H1 (cell line): ENCODE results near the gene MYH11. TPM values are rescaled to one million over a fixed set of nuclear protein-coding genes. Genes with fewer than 3 reads are reported as not detected.

ENCODE experiments used
- CTCF ChIA-PET: fragments of 300-600 bp; sonication (Branson Sonifier 250); formaldehyde crosslinking; loops from one replicate; lab custom pipeline; 2021; ENCODE audit not compliant: partially characterized antibody; lab: Charles Lee
- POLR2A ChIA-PET: fragments of 300-600 bp; sonication (Branson Sonifier 250); formaldehyde crosslinking; loops from one replicate; lab custom pipeline; 2021; ENCODE audit warnings: inconsistent platforms; ENCODE audit not compliant: partially characterized antibody; lab: Charles Lee
- DNase-seq, 2 experiments: peaks; one replicate each; pipeline versions ENCODE4 v3.0.0 to v3.0.0-alpha.2; 2010 to 2022; ENCODE audit warnings: low spot score in 2 of 2, low read depth in 1 of 2, mixed read lengths in 1 of 2
- FAIRE-seq: peaks from 2 replicates; lab custom pipeline; 2011; peaks lifted over from hg19 to GRCh38; lab: Jason Lieb, UNC
- H2AFZ ChIP-seq: 2 replicates; pipeline ENCODE4 v1.8.1; 2012; ENCODE audit warnings: low read length, inconsistent platforms
- H2AK5ac ChIP-seq: 2 replicates; pipeline ENCODE4 v1.6.1; 2013; ENCODE audit warnings: low read depth, low read length
- H2BK120ac ChIP-seq: replicated peaks from 2 replicates; pipeline ENCODE3; 2013; ENCODE audit warnings: low read depth, low read length, inconsistent platforms
- H2BK12ac ChIP-seq: 2 replicates; pipeline ENCODE4 v1.6.1; 2013; ENCODE audit warnings: low read depth, low read length
- H2BK15ac ChIP-seq: 2 replicates; pipeline ENCODE4 v1.6.1; 2013; ENCODE audit warnings: low read length
- H2BK20ac ChIP-seq: 2 replicates; pipeline ENCODE4 v1.6.1; 2013; ENCODE audit warnings: low read length
- H2BK5ac ChIP-seq: 2 replicates; pipeline ENCODE4 v1.6.1; 2013; ENCODE audit warnings: low read depth, low read length
- H3K14ac ChIP-seq: 2 replicates; pipeline ENCODE4 v1.6.1; 2013; ENCODE audit warnings: inconsistent platforms; ENCODE audit not compliant: insufficient read length
- H3K18ac ChIP-seq: 2 replicates; pipeline ENCODE4 v1.6.1; 2013; ENCODE audit warnings: low read length; ENCODE audit errors: extremely low read depth
- H3K23ac ChIP-seq: 2 replicates; pipeline ENCODE4 v1.6.1; 2013; ENCODE audit warnings: inconsistent platforms; ENCODE audit not compliant: insufficient read length
- H3K23me2 ChIP-seq: 2 replicates; pipeline ENCODE4 v1.6.1; 2013; ENCODE audit warnings: low read depth, low read length
- H3K27ac ChIP-seq: 2 replicates; pipeline ENCODE4 v1.6.1; 2011; ENCODE audit warnings: low read depth, low read length, inconsistent platforms
- H3K27me3 ChIP-seq, 4 experiments: replicated peaks in 1 of 4; 1 replicate in 1 of 4; 2 replicates in 3 of 4; pipeline versions ENCODE4 v1.6.1 to v1.8.1; 2011 to 2013; ENCODE audit warnings: low read length in 3 of 4, mild to moderate bottlenecking in 3 of 4, inconsistent platforms in 2 of 4, mixed read lengths in 2 of 4, moderate library complexity in 1 of 4; ENCODE audit not compliant: control insufficient read depth in 3 of 4, insufficient read depth in 3 of 4; ENCODE audit errors: extremely low read depth in 1 of 4
- H3K36me3 ChIP-seq, 4 experiments: 2 replicates each; pipeline versions ENCODE4 v1.6.1 to v1.8.1; 2011 to 2013; ENCODE audit warnings: mild to moderate bottlenecking in 4 of 4, low read length in 3 of 4, moderate library complexity in 2 of 4, control low read depth in 1 of 4, inconsistent platforms in 1 of 4; ENCODE audit not compliant: insufficient read depth in 4 of 4, control insufficient read depth in 2 of 4
- H3K4ac ChIP-seq: replicated peaks from 2 replicates; pipeline ENCODE3; 2013; ENCODE audit warnings: low read length, low read depth, mixed read lengths, inconsistent platforms; ENCODE audit not compliant: insufficient read length
- H3K4me1 ChIP-seq, 4 experiments: replicated peaks in 1 of 4; 1 replicate in 1 of 4; 2 replicates in 3 of 4; pipeline versions ENCODE4 v1.6.1 to v1.8.1; 2011 to 2013; ENCODE audit warnings: low read length in 3 of 4, inconsistent platforms in 2 of 4, mixed read lengths in 1 of 4; ENCODE audit not compliant: insufficient read depth in 4 of 4, control insufficient read depth in 3 of 4
- H3K4me2 ChIP-seq, 2 experiments: 2 replicates each; pipeline versions ENCODE4 v1.6.1 to v1.8.1; 2011 to 2013; ENCODE audit warnings: low read depth in 2 of 2, low read length in 2 of 2, control low read depth in 1 of 2, inconsistent platforms in 1 of 2, mild to moderate bottlenecking in 1 of 2; ENCODE audit not compliant: insufficient read depth in 1 of 2
- H3K4me3 ChIP-seq, 4 experiments: fragments of 200-600, 300-600 bp in 1 of 4; sonication (generic), shearing (Covaris generic), sonication (Bioruptor Twin) in 1 of 4; 2 replicates each; pipeline versions ENCODE4 v1.5.1 to v1.8.1; 2011 to 2016; ENCODE audit warnings: low read length in 4 of 4, low read depth in 3 of 4, control low read depth in 2 of 4, inconsistent platforms in 2 of 4, mild to moderate bottlenecking in 2 of 4, mixed read lengths in 1 of 4, moderate library complexity in 1 of 4; ENCODE audit not compliant: insufficient read depth in 2 of 4; ENCODE audit errors: extremely low read depth in 1 of 4
- H3K56ac ChIP-seq: replicated peaks from 2 replicates; pipeline ENCODE3; 2013; ENCODE audit warnings: low read depth, mild to moderate bottlenecking, mixed read lengths, low read length, inconsistent platforms; ENCODE audit not compliant: insufficient read length
- H3K79me1 ChIP-seq: 2 replicates; pipeline ENCODE4 v1.6.1; 2013; ENCODE audit warnings: low read depth, low read length, control low read depth
- H3K79me2 ChIP-seq, 2 experiments: 2 replicates each; pipeline versions ENCODE4 v1.6.1 to v1.8.1; 2012 to 2013; ENCODE audit warnings: low read length in 2 of 2, mild to moderate bottlenecking in 2 of 2, inconsistent platforms in 1 of 2; ENCODE audit not compliant: insufficient read depth in 2 of 2, control insufficient read depth in 1 of 2
- H3K9ac ChIP-seq, 4 experiments: replicated peaks in 1 of 4; 1 replicate in 1 of 4; 2 replicates in 3 of 4; pipeline versions ENCODE4 v1.6.1 to v1.8.1; 2011 to 2013; ENCODE audit warnings: low read depth in 3 of 4, low read length in 3 of 4, control low read depth in 2 of 4, mild to moderate bottlenecking in 2 of 4, moderate library complexity in 2 of 4, inconsistent platforms in 1 of 4; ENCODE audit errors: extremely low read depth in 1 of 4
- H3K9me3 ChIP-seq, 2 experiments: 2 replicates each; pipeline versions ENCODE4 v1.6.1 to v1.8.1; 2012 to 2013; ENCODE audit warnings: mild to moderate bottlenecking in 2 of 2, moderate library complexity in 2 of 2, control low read depth in 1 of 2, inconsistent platforms in 1 of 2, low read depth in 1 of 2, low read length in 1 of 2, mixed read lengths in 1 of 2; ENCODE audit not compliant: insufficient read depth in 2 of 2
- H4K20me1 ChIP-seq, 2 experiments: replicated peaks in 1 of 2; 2 replicates each; pipeline versions ENCODE3 to v1.8.1; 2011 to 2013; ENCODE audit warnings: inconsistent platforms in 2 of 2, low read length in 2 of 2, mild to moderate bottlenecking in 1 of 2; ENCODE audit not compliant: insufficient read depth in 2 of 2, control insufficient read depth in 1 of 2
- H4K5ac ChIP-seq: 2 replicates; pipeline ENCODE4 v1.6.1; 2013; ENCODE audit warnings: low read length, low read depth, mixed read lengths, inconsistent platforms; ENCODE audit not compliant: insufficient read length
- H4K8ac ChIP-seq: 2 replicates; pipeline ENCODE4 v1.8.0; 2013; ENCODE audit warnings: mild to moderate bottlenecking, moderate library complexity, low read length, inconsistent platforms; ENCODE audit not compliant: insufficient read depth; ENCODE audit errors: extremely low read depth
- H4K91ac ChIP-seq: replicated peaks from 2 replicates; pipeline ENCODE3; 2013; ENCODE audit warnings: low read length, mixed read lengths, inconsistent platforms; ENCODE audit not compliant: insufficient read length
- RAD21 ChIP-seq, 2 experiments: IDR thresholded peaks in 1 of 2; conservative IDR thresholded peaks in 1 of 2; 2 replicates each; pipeline ENCODE4 v1.6.1; 2011; ENCODE audit warnings: low read depth in 2 of 2, low read length in 2 of 2, improper control_type of control experiment in 1 of 2, inconsistent platforms in 1 of 2, mild to moderate bottlenecking in 1 of 2, moderate library complexity in 1 of 2
- TAF7 ChIP-seq: optimal IDR thresholded peaks from 2 replicates; pipeline ENCODE3; 2011; ENCODE audit warnings: low read depth, mild to moderate bottlenecking, inconsistent platforms, low read length, moderate library complexity, borderline replicate concordance
- YY1 ChIP-seq: IDR thresholded peaks from 2 replicates; pipeline ENCODE4 v1.6.1; 2011; ENCODE audit warnings: low read depth, mild to moderate bottlenecking, low read length
- WGBS, 2 experiments: shearing (Covaris generic) in 1 of 2; methylation state at CpG; one replicate each; pipeline versions ENCODE4 v1.1.6 to v1.1.7; 2013 to 2015; ENCODE audit warnings: low lambda C conversion rate in 2 of 2, mixed read lengths in 2 of 2, inconsistent platforms in 1 of 2, low coverage in 1 of 2, missing lambda C conversion rate in 1 of 2; ENCODE audit not compliant: insufficient replicate concordance in 2 of 2, insufficient coverage in 1 of 2, insufficient read length in 1 of 2; ENCODE audit errors: extremely low coverage in 1 of 2, missing lambda C conversion rate in 1 of 2; 5-methylcytosine and 5-hydroxymethylcytosine counted together
- polyA plus RNA-seq, 7 experiments: library from polyadenylated mRNA; depleted of rRNA in 3 of 7; stranded (reverse) in 5 of 7; unstranded in 2 of 7; fragments of >200 nt in 5 of 7; fragments of 200-250 nt in 2 of 7; gene quantifications; 1 replicate in 5 of 7; 2 replicates in 1 of 7; 4 replicates in 1 of 7; pipeline versions ENCODE4 v1.2.1 to v1.2.3, GENCODE V29; 2011 to 2013; ENCODE audit warnings: missing spikeins in 2 of 7, mixed read lengths in 2 of 7
- total RNA-seq: library from RNA; stranded (reverse); fragmentation: NEBNext Ultra II Directional; extraction: Animal tissue kit (Norgen Biotek cat#: 25700); gene quantifications from 2 replicates; pipeline ENCODE4 v1.2.1, GENCODE V29; 2021

Gene MYH11
- total and polyA plus RNA-seq, 2 of the 8 experiments (the other 6 are each of a cell fraction or from before 2014, with no cell fraction given): 0.11 to 0.78 TPM

GRCh38 chr16:15759070-15759469 lies 97.8 kb downstream of the MYH11 start:
- Histone ChIP-seq H3K9ac (no peak overlapping the region), H4K91ac (no peak overlapping the region), H2AFZ (no peak overlapping the region), H3K4me1 (peaks cover 0 to 2% (median under 1%) of the 10 kb centered on the region in 4 experiments; a peak in 1 of 7 replicates), H3K23ac (no peak overlapping the region), H3K27ac (no peak overlapping the region), H4K5ac (no peak overlapping the region), H3K4ac (no peak overlapping the region), H2AK5ac (no peak overlapping the region), H3K56ac (no peak overlapping the region), H4K20me1 (no peaks in the 10 kb centered on the region), H3K4me2 (no peak overlapping the region), H3K9me3 (no peaks in the 10 kb centered on the region), H4K8ac (no peak overlapping the region), H3K79me2 (no peaks in the 10 kb centered on the region), H3K14ac (no peak overlapping the region), H3K18ac (no peak overlapping the region), H3K36me3 (no peaks in the 10 kb centered on the region), H3K4me3 (no peak overlapping the region)
- WGBS, 2 experiments: 92% methylated on average over 4 of the region's 4 CpGs; no CpG with 5 or more reads in 1 of the 2 experiments
- CTCF ChIA-PET: interaction anchor here (1.2 to 2.4 kb wide), 4 partner anchors 10 to 387 kb away, joined by 3 to 5 read pairs (median 4); no protein-coding TSS in a partner anchor
- no peak for DNase-seq
- TF ChIP-seq YY1 (peak; percentile 56; the same call in 1 of the 2 replicates), TAF7 (no peak), RAD21 (IDR thresholded peaks at IDR 0.05 in 1 of 2, conservative IDR thresholded peaks at IDR 0.05 in 1 of 2; ENCODE audit: low read depth in 2 of 2, low read length in 2 of 2) (no peak)
- TF ChIP-seq, all 59 proteins: peak for 1
- H3K23me2 ChIP-seq: peaks cover 3% of the 10 kb centered on the region; the same call in 1 of the 2 replicates
- H2BK120ac ChIP-seq: no peak overlapping the region
- no peak overlapping the region for H2BK20ac ChIP-seq
- no peak overlapping the region for H2BK12ac ChIP-seq
- no peak overlapping the region for H2BK15ac ChIP-seq
- no peaks in the 10 kb centered on the region for H3K27me3 ChIP-seq
- no peak overlapping the region for H2BK5ac ChIP-seq
- no peak for FAIRE-seq
- POLR2A ChIA-PET: no interaction called here
- no peaks in the 10 kb centered on the region for H3K79me1 ChIP-seq
